Ecto neural progenitor cell (in vitro differentiated cells): Measurements from ENCODE around the gene OR9A4.

Experiments used
- DNase-seq: peaks from one replicate; pipeline ENCODE4 v3.0.0-alpha.2; 2018; ENCODE audit warnings: low spot score

The OR9A4 gene

GRCh38 chr7:141949021-141949420 is 32.8 kb downstream of the OR9A4 start:
- no peak for DNase-seq

GRCh38 chr7:141949451-141949850 is 33.3 kb downstream of the OR9A4 start:
- no peak for DNase-seq

- DNase-seq: no peak
Observed at GRCh38 chr7:141949911-141950310, 33.7 kb downstream of the OR9A4 start.

- DNase-seq: no peak
Observed at GRCh38 chr7:141950806-141951205, 34.6 kb downstream of the OR9A4 start.

- DNase-seq: no peak
Observed at GRCh38 chr7:141952461-141952860, 36.3 kb downstream of the OR9A4 start.

GRCh38 chr7:141954334-141954733 is 38.1 kb downstream of the OR9A4 start:
- no peak for DNase-seq

GRCh38 chr7:141956084-141956483 is 39.9 kb downstream of the OR9A4 start:
- DNase-seq: no peak

- DNase-seq: no peak
Observed at GRCh38 chr7:141960687-141961422, 44.7 kb downstream of the OR9A4 start.
